GM18907 (cell line): ENCODE results near the gene MRPL10.

Source experiments
- ATAC-seq: cut with Tn5 transposase; IDR thresholded peaks from one replicate; pipeline ENCODE4 v1.9.1; 2021; ENCODE audit warnings: mild to moderate bottlenecking, moderate library complexity; ENCODE audit not compliant: unreplicated experiment

The MRPL10 gene

DNA sequence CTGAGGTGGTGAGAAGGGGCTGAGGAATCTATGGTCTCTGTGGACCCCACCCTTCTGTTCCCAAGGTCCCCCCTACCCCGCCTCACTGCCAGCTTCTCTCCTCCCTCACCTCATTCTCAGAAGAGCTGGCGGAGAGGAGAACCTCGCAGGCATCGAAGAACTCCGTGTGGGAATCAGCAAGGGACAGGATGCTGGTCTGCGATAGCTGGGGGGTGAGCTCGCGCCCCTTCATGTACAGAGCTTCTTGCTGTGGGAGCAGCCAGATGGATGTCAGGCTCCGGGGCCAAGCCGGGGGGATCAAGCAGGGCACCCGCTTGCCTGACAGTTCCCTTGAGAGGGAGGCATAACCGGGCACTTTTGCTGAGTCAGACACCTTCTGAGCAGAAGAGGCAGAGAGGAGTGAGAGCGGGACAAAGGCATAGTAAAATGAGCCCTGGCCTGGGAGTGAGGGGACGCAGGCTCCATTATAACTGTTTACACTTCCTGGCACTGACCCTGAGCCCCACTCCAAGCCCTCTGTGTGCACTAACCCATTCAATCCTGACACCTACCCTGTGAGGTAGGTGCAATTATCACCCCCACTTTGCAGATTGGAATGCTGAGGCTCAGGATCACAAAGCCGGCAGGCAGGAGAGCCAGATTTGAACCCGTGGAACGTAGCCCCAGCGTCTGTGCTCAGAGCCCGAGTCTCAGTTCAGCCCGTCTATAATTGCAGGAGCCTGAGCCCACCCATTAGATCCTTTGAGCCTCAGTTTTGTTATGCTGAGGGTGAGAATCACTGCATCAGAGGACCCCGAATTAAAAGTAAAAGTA, 16.0 kb downstream of the MRPL10 start:
- ATAC-seq: no peak

DNA sequence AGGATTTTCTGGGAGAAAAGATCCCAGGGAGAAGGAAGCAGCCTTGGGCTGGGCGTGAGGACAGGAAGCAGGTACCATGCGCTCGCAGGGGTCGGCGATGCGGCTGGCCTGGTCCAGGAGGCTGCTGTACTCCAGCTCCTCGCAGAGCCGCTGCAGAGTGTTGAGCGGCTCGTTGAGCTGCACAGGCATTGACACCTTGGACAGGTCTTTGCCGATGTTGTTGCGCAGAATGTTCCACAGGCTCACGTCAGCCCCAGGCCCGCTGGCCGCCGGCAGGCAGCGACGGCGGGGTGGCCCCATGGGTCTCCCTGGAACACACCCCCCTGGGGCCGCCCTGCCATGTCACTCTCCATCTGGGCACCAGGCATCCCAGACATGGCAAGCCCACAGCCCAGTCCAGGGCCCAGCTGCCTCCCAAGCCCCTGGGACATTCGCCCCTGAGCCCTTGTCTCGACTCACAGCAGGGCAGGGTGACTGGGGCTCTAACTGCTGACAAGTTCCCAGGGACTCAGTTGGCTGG, 17.8 kb downstream of the MRPL10 start:
- no peak for ATAC-seq

DNA sequence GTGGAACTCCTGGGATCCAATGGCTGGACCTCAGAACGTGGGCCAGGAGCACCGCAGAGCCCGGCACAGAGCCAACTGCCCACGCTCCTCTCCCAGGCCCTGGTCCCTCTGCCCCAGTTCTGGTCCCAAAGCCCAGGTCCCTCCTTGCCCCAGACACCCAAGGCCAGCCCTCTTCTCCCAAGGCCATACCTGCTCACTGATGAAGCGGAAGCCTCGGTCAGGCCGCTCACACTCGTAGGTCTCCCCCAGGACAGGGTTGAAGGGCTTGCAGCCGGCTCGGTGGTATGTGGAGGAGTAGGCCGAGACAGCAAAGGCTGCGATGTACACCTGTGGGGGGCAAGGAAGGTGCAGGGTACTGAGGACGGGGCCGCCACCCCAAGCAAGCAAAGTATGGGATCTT, 18.3 kb downstream of the MRPL10 start:
- ATAC-seq: no peak

DNA sequence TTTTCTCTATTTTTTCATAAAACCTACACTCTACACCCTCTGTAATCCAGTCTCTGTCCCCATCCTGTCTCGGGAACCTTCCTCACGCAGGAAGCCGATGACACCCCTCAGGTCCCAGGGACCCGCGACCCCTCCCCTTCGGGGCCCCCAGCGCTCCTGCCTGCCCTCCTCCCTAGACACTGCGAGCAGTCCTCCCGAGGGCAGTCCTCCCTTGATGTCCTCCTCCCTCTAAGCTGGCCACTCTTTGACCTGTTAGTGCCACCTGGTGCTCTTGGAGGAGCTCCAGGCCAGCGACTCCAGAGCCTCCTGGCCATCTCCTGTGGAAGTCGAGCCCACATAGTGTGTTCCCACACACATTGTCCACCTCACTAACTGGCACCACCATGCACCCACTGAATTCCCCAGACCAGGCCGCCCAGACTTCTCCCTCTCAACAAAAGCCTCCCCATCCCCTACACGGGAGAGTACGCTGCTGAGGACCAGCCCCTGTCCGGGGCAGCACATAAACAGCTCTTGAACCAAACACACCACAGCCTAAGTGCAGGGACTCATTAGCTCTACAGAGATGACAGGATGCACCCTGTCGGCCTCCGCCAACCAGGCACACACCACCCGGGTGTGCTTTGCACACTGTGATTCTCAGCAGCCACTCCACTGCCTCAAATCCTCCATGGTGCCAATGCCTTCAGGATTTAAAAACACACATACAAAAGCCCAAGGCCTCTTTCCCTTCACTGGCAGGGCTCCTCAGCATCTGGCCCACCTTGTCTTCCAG, 19.0 kb downstream of the MRPL10 start:
- ATAC-seq: no peak

DNA sequence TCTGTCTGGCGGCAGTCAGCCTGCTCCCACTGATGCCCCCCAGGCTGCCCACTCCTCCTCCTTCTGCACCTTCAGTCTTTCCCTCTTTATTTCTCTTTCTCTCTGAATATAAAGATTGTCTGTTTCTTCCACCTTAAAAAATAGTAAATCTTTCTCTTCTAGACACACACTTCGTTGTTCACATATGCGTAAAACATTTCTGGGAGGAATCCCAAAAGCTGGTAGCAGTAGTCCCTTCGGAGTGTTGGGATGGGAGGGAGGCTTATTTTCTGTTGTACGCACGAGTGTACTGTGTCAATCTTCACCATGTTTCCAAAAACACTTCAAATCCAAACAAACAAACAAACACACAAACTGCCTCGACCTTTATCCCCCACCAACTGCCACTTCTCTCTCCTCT, 19.6 kb downstream of the MRPL10 start:
- ATAC-seq: no peak

DNA sequence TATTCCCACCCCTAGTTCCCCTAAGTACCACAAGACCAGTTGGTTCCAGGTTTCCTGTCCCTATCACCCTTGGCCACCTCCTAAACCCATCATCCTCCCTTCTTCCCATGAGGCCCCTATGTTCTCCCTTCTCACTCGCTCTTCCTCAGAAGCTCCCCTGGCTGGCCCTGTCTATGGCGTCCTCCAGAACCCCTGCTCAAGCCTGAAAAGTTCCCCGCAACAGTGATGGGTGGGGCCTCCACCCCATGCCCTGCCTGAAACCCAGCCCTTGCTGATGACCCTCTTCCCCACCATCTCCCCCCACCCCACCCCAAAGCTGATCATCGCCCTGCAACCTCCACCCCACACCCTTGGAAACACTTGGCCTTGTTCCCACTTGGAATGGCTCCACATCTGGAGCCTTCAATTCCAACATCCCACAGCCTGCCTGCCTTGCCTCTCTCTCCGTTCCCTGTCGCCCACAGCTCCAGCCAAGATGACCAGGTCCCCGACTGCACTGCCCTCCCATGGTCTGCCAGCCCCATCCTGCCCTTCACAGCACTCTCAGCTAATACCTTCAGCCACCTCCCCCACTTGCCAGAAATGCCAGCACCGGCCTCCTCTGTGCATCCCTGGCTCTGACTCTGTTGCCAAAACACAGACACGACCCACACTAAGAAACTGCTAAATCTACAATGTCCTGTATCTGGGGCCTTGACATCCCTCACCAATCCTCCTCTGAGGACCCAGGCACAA, 20.3 kb downstream of the MRPL10 start:
- no peak for ATAC-seq

DNA sequence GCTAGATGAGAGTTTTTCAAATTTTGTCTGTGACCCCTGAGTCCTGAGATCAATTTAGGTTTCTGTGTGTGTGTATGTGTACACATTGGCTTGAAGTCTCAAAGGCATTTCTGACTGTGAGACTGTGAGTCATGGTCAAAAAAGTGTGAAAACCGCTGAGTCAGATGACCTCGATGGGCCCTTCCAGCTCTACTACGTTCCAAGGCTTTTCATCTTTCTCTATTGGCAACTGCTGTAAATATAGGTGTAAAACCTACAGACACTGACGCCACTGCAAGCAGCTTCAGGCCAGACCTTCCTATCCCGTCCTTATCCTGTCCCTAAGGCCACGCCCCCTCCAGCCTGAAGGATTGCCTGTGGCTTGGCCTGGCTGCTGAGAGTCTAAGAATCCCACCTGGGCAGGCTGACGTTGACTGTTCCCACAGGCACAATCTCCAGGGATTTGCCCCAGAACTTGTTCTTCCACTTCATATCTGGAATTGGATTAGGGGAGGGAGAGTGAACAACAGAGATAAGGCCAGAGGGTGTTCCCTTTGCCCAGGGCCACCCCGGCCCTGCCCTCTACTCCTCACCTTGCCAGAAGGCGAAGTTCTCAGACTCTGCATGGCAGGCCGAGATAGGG, 21.0 kb downstream of the MRPL10 start:
- no peak for ATAC-seq

DNA sequence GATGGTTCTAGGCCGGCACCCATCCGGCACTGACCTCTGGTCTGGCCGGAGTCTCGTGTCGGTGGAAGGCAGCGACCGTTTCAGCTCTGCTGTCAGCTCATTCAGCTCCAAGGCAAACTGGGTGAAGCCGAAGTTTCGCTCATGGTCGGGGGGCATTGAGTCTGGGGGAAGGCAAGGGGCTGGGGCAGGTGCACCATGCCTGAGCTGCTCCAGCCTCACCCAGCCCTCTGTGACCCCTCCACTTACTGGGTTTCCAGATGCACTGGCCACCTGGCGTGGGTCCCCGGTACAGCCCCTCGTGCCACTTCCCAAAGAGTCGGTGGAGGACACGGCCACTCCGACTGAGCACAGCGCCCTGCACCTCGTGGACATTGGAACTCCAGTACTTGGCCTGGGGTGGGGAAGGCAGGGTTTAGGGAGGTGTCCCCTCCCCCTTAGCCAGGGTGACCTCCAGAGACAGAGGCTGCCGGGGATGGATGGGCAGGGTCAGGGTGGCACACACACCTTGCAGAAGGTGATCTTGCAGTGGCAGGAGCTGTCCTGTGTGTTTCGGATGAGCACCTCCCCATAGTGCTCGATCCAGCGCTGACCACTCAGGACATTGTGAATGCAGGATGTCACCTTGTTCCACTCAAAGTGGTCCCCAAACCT, 22.4 kb downstream of the MRPL10 start:
- no peak for ATAC-seq

DNA sequence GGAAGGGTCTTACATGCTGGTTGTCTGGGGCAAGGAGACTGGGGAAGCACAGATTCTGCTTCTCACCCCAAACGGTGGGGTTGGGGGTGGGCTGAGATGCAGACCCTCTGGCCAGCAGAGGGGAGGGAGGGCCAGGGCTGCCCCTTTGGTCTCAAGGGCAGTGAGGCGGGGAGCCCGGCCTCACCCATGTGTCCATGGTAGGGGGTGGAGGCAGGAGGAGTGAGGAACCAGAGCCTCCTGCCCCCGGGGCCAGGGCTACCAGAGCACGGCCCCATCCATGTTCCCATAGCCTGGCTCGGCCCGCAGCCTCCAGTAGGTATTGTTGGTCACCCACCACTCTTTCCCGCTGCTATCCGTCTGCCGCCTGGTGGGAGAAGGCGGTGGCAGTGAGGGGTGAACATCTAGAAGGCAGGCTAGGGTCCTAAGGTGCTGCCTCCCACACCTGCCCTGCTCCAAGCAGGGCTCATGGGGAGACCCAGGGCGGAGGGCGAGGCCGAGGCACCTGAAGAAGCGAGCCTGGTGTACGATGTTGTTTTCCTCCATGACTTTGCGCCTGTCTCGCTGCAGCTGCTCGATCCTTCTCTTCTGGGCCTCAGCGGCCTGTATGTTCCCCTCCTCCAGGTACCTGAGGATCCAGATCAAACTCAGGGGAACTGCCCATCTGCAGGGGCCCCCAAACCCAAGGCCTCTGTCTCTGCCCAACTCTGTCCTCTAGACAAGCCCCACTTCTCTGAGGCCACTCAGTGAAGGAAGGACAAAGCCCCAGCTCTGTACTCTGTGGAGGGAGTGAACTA, 23.1 kb downstream of the MRPL10 start:
- no peak for ATAC-seq

DNA sequence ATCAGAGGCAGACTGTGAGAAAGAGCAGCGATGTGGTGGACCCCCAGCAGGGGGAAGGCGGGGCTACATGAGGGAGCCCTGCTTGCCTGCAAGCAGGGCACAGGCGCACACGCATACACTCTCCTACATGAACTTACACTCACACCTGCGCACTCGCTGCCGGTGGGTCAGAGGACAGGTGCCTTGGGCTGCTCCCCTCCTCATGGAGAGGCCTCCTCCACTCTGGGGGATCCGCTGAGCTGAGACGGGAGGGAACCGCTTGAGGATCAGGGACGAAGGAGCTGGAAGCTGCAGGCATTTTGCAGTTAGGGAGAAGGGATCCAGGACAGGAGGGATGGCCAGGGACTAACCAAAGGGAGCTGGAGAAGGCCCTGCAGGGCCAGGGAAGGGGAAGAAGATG, 23.9 kb downstream of the MRPL10 start:
- ATAC-seq: no peak

DNA sequence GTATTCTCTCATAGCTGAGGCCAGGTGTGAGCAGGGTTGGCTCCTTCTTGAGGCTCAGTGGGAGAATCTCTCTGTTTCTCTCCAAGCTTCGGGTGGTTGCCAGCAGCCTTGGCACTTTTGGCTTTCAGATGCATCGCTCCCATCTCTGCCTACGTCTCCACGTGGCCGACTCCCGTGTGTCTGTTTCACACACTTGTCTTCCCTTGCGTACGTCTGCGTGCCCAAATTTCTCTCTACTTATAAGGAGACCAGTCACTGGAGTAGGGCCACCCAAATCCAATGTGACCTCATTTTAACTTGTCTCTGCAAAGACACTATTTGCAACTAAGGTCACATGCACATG, 24.5 kb downstream of the MRPL10 start:
- no peak for ATAC-seq

DNA sequence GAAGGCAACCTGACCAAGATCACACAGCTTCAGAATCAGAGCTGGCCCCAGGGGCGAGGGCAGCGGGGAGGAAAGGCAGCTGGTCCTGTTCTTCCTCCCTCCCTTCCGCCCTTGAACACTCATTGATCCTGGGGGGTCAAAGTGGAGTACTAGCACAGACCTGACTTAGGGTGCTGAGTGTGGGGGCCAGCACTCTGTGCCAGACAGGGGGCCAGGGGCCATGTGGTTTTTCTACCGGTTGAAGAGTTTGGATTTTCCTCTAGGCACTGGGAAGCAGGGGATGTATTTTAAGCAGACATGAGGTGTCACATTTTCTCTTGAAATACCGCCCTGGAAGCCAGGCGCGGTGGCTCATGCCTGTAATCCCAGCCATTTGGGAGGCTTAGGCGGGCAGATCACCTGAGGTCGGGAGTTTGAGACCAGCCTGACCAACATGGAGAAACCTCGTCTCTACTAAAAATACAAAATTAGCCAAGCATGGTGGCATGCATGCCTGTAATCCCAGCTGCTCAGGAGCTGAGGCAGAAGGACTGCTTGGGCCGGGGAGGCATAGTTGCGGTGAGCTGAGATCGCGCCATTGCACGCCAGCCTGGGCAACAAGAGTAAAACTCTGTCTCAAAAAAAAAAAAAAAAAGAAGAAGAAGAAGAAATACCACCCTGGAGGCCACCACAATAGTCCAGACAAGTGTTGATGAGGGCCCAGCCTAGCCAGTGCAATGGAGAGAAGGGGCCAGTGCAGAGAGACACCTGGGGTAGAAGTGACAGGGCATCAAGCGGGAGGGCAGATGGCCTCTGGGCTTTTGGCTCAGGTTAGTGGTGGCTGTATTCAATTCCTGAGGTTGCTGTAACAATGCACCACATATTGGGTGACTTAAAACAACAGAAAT, 25.1 kb downstream of the MRPL10 start:
- ATAC-seq: no peak

DNA sequence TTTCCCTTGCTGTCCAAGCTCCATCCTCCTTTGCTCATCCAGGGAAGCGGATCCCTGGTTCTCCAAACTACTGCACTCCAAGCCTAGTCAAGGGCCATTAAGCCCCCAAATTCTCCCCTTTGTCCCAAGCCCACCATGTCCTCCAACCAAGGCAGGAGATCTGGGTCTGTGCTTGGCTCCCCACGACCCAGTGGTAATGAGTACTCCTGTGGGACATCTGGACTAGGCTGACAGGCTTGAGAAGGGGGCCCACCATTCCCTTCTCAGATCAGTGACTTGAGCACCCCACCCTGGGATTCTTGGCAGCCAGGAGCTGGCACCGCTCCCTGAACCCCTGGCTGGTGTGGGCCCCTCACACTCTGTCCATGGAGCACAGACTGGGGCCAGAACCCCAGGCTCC, 26.9 kb downstream of the MRPL10 start:
- ATAC-seq: no peak

DNA sequence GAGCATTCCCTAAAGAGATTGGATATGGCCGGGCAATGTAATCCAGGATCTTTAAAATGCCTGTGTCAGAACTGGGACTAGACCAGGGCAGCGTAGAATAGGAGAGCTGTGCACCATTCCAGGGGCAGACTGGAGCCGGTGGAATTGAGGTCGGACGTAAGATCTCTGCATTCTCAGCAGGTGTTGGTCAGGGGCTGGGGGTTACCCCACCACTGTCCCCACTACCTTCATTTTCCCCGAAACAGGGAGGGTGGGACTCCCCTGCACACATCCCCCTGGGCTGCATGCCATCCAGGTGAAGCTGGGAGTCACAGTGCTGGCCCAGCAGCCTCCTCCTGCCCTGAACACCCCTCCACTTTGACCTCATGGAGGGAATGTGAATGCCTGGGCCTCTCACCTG, 27.6 kb downstream of the MRPL10 start:
- ATAC-seq: no peak

DNA sequence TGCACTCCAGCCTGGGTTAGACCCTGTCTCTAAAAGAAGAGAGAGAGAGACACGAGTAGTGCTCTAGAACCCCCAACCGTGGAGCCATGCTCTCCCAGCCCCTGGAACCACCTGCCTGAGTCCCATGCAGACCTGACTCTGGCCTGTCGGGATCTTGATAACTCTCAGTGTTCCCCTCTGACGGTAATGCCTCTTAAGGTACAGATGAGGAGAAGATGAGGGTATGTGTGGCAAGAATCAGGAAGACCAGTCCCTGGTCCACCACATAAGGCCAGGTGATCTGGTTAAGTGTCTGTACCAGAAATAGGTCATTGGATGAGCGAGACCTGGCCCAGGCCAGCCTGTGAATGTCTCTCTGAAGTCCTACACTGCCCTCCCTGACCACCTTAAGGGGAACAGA, 28.1 kb downstream of the MRPL10 start:
- ATAC-seq: no peak

DNA sequence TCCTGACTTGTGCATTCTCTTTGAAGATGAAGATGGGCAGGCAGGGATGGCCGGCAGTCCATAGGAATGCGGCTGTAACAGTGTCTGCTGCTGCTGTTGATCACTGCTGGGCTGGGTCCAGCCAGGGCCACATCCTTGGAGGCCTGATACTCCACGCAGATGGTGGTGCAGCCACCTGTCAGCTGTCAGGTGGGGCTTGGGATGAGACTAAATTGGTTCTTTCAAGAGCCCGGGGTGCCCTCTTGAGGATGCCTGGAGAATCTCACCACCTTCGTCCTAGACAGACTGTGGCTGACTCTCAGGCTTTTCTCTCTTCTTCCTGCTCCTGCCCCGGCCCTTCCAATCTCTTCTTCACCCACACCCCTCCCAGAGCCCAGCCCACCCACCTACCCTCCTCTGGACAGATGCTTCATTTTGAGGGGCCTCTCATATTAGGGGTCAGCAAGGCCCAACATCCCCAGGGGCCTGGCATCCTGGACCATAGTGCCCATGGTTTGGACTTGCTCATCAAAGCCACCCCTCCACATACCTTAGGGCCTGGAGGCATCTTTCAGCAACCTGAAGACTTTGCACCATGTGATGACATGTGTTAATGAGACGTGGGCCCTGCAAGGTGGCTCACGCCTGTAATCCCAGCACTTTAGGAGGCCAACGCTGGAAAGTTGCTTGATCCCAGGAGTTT, 28.9 kb downstream of the MRPL10 start:
- ATAC-seq: peak; percentile 55

DNA sequence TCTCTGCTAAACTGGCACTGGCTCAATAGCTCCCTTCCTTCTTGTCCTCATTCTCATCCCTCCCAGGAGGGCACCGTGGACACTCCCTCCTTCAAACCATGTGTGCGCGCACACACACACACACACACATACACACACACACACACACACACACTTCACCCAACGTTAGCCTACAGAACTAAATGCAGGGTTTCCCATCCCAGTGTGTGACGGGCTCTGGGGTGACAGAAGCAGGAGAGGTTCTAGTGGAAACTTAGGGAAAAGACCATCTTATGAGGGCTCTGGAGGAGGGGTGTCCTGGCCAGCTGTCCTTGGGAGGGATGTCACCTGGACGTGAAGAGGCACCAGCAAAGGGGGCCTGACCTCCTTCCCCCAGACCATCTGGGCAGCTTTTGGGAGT, 29.4 kb downstream of the MRPL10 start:
- no peak for ATAC-seq

DNA sequence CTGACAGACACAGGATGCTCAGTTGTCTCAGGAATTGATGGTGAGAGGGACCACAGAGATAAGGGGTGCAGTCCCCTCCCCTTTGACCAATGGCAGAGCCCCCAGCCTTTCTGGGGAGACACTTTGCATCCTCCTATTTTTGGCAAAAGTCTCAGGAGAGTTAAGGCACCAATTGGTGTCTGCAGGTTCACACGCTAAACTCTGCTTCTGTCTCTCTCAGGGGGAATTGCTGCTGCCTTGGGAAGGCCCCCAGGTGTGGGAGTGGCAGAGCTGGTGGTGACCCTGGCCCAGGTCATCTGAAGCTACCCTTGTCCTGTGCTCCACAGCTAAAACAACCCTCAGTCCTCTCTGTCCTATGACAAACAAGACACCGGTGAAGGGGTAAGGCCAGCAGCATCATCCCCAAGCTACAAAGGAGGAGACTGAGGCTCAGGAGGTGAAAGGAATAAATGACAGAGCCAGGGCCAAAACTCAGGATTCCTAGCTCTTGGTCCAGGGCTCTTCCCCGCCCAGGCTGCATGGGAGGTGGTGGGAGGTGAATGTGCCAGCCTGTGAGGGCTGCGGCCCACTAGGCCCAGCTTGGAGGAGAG, 30.1 kb downstream of the MRPL10 start:
- no peak for ATAC-seq
